NCI-H1436 (cell line): ENCODE data around the gene PPP3CB.
A peak's percentile ranks its signal among the peaks of the same experiment; 100 is the strongest.
"Not testable (repeated sequence)": the region's sequence is repeated elsewhere in the genome, so short reads cannot be mapped to it uniquely, and the experiment has no call there.

Experiments
- DNase-seq: peaks from one replicate; lab custom pipeline; 2025; lab: John Stamatoyannopoulos, UW

Gene PPP3CB

DNA sequence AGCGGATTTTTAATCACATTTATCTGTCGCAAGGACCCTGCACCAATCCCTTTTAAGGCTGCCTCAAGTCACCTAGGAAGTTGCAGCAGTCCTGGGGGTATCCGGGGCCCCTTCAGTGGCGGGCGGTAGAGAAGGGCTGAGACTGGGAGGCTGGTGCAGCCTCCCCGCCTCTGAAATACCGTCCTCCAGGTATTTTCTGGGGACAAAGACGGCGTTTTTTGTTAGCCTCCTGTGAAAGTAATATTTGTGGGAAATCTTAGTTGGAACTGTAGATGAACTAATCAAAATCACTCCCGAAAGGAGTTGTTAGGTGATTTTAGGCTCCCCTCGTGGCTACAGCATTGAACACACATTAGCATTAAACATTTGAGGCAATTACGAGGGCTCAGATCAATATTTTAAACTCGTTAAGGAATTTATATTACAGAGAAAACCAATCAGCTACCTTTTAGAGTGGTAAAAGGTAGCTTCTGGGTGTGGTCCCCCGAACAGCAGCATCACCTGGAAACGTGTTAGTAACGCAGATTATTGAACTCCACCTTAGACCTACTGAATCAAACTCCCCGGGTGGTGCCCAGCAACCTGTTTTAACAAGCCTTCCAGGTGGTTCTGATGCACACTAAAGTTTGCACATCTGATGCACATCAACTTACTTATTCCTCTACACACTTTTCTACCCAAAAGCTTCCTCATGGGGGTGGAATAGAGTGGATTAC, 81.4 kb downstream of the PPP3CB start:
- DNase-seq = no peak

DNA sequence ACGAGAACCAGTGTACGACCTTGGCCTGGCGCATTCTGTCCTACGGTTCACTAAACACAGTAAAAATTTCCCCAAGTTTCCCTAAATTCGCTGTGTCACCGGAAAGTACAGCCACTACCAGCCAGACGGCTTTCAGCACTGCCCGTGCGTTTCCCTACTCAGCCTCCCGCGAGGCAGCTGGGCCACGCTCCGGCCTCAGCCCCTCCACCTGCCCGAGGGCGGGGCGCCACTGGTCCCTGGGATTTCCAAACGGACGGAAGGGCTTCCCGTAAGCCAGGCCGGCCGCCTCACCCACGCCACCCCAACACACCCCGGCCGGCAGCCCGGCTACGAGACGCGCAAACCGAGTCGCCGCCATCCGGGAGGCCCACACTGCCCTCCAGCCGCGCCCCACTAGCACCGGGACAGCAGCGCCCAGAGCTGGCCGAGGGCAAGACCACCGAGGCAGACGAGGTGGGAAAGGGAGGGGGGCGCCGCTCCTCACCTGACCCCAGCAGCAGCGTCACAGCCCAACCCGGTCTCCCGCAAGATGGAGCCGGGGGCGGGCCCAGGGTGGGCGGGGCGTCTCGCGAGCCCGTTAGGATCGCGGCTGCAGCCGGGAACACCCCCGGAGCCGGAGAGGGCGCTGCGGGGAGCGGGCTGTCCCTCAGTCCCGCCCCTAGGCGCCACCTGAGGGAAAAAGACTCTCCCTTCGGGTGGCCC, 82.1 kb downstream of the PPP3CB start, which contains the start of gene ANXA7:
Gene ANXA7, minus strand, starts transcription at position 531 of the 702 bp plus-strand sequence. CDS start 13,202 bp downstream, outside the sequence.
- DNase-seq = peak; percentile 89

DNA sequence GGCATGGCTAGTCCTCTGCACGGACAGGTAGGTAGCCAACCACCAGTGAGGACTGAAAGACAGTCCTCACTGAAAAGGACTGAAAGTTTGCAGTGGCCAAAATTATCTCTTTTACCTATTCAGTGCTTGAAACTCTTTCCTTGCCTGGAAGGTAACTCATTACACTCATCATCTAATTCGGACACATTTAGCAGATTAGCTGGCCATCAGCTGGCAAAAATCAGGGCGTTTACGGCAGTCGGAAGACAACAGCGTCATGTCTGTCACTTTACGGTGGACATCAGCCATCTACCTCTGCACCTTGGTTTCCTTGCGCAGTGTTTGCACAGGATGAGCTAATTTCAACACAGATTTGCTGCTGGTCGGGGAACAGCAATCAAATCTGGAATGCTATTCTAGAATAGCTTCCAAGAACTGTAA, 82.7 kb downstream of the PPP3CB start:
- peak; percentile 17 for DNase-seq

DNA sequence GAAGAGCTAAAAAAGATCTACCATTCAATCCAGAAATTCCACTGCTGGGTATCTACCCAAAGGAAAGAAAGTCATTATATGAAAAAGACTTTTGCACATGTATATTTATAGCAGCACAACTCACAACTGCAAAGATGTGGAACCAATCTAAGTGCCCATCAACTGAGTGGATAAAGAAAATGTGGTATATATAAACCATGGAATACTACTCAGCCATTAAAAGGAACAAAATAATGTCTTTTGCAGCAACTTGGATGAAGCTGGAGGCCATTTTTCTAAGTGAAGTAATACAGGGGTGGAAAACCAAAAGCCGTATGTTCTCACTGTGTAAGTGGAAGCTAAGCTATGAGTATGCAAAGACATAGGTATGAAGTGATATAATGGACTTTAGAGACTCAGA, 84.9 kb downstream of the PPP3CB start:
- no peak for DNase-seq

DNA sequence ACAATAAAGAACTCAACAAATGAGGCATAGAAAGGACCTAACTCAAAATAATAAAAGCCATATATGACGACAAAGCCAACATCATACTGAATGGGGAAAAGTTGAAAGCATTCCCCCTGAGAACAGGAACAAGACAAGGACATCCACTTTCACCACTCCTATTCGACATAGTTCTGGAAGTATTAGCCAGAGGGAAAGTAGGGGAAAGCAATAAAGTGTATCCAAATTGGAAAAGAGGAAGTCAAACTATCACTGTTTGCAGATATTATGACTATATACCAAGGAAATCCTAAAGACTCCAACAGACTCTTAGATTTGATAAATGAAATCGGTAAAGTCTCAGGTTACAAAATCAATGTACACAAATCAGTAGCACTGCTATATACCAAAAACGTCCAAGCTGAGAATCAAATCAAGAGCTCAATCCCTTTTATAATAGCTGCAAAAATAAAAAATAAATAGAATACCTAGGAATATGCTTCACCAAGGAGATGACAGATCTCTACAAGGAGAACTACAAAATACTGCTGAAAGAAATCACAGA, 86.8 kb downstream of the PPP3CB start:
- DNase-seq = no peak

DNA sequence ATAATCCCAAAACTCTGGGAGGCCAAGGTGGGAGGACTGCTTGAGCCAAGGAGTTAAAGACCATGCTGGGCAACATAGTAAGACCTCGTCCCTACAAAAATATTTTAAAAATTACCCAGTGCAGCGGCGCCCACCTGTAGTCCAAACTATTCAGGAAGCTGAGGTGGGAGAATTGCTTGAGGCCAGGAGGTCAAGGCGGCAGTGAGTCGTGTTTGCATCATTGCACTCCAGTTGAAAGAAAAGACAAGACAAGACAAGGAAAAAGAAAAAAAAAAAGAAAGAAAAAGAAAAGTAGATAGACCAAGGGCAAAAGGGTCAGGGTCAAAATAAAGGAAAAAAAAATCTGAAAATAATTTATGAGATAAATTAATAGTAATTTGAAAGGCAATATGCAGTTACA, 87.8 kb downstream of the PPP3CB start:
- DNase-seq = no peak

DNA sequence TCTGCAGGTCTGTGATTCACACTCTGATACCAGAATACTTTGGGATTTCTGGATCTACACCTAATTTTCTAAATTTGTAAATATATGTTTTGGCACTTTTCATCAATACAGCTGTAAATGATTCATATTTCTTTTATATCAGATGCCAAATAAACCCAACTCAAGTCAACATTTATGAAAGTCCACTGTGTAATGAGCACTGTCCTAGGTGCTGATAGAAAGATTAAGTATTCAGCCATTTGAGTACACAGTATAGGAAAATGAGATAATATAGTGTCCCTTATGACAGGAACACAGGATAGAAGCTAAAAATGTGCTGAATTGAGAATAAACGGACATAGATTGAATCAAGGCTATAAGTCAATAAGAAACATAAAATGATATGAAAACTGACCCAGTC, 88.3 kb downstream of the PPP3CB start:
- no peak for DNase-seq

DNA sequence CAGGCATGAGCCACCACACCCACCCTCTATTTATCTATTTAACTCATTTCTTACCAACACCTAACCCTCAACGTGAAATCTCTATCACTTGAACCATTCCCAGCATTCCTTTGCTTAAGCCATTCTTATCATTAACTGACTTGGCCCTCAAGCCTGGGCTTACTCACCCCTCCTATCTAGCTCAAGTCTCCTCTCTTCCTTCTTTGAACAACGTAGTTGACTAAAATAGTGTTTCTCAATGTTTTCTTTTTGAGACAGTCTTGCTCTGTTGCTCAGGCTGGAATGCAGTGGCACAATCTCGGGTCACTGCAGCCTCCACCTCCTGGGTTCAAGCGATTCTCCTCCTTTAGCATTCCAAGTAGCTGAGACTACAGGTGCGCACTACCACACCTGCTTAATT, 89.0 kb downstream of the PPP3CB start:
- DNase-seq = no peak

DNA sequence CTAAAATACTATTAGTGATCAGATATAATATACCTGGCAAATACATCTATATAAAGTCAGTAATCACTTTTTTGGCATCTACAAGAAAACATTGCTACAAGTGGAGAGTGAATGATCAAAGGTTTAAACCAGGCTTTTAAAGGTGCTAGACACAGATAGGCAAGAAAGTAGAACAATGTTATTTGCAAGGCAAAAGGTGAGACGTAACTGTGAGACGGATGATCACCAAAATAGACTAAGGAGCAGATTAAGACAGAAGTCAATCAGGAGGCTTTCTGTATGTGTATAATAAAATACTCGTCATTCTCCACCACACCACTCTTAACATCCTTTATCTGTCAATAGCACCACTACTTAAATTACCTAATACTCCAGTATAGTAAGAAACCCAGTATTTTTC, 90.3 kb downstream of the PPP3CB start:
- DNase-seq = no peak

DNA sequence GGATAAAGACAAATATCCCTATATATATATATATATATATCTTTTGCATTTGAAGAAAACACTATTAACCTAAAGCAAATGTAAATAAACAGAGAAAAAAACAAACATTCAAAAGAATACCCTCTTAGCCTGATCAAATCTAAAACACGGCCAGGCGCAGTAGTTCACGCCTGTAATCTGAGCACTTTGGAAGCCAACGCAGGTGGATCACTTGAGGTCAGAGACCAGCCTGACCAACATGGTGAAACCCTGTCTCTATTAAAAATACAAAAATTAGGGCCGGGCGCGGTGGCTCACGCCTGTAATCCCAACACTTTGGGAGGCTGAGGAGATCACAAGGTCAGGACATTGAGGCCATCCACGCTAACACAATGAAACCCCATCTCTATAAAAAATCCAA, 91.1 kb downstream of the PPP3CB start:
- DNase-seq = no peak

DNA sequence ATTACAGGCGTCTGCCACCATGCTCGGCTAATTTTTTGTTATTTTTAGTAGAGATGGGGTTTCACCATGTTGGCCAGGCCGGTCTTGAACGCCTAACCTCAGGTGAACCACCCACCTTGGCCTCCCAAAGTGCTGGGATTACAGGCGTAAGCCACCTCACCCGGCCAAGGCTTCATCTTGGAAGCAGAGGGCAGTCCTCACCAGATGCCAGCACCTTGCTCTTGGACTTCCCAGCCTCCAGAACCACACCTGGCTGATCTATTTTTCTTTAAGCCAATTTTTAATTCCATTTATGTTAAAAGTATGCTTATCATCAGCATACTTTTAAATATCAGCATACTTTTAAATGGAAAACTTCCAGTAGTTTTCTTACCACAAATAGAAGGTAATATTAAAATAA, 94.2 kb downstream of the PPP3CB start:
- no peak for DNase-seq

DNA sequence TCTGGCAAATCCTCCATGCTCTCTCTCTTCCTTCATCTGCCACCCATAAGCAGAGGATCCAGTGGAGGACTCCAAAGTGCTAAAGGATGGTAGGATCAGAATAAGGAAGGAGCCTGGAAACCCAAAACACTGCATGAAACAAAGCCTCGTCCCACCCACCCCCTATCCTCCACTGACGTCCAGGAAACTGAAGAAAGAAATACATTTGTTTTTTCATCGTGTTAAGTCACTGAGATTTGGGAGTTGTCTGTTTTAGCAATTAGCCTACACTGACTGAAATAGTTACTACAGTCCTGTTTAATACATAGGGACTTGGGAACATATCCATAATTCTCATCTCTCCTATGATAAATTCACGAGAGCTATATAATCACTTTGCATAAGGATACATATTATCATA, 96.8 kb downstream of the PPP3CB start:
- DNase-seq = no peak

DNA sequence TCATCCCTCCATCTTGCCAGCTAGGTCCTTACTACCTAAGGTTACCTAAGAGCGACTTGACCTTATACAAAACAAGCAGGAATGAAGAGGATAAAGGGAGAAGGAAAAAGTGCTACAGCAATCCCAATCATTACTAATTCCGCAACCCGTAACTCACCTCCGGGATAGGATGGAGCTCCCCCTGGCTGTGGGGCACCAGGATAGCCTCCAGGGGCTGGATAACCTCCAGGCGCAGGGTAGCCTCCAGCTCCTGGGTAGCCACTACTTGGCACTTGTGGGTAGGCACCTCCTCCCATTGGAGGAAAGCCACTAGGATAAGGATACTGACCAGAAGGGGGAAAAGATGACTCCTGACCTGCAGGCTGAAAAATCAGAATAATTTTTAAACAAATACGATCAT, 97.8 kb downstream of the PPP3CB start:
- no peak for DNase-seq

DNA sequence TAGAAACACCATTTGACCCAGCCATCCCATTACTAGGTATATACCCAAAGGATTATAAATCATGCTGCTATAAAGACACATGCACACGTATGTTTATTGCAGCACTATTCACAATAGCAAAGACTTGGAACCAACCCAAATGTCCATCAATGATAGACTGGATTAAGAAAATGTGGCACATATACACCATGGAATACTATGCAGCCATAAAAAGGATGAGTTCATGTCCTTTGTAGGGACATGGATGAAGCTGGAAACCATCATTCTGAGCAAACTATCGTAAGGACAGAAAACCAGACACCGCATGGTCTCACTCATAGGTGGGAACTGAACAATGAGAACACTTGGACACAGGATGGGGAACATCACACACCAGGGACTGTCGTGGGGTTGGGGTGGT, 101.5 kb downstream of the PPP3CB start:
- not testable (repeated sequence) for DNase-seq

DNA sequence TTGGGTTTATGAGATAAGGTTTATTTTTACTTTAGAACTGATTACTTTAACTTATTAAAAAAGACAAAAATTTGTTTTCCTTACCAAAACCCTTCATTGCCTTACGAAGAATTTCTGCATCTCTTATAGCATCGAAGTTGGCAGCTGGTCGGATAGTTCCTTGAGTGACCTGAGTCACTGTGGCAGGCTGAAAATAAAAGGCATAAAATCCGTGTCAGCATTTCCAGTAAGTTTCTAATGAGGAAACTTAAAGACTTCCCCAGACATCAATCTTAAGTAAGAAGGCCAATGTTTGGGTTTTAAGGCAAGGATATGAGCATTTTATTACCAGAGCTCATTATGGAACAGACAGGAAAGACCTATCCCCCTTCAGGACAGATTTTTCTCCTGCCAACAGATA, 107.6 kb downstream of the PPP3CB start:
- no peak for DNase-seq

DNA sequence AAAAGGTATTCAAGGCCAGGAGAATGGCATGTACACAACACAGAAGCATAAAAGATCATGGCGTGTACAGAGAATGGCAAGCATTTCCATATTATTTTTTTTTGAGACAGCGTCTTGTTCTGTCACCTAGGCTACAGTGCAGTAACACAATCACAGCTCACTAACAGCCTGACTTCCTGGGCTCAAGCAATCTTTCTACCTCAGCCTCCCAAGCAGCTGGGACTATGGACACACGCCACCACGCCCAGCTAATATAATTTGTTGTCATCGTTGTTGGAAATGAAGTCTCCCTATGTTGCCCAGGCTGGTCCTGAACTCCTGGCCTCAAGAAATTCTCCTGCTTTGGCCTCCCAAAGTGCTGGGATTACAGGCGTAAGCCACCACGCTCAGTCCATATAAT, 109.2 kb downstream of the PPP3CB start:
- no peak for DNase-seq
